HepG2 (cell line): ENCODE measurements around the gene CRISPLD2. TPM values are rescaled to one million over a fixed set of nuclear protein-coding genes. Genes with fewer than 3 reads are reported as not detected.
A peak's percentile ranks its signal among the peaks of the same experiment; 100 is the strongest.

ENCODE experiments used
- ATAC-seq: fragments of 200-7000 bp; cut with Tn5 transposase; 3 replicates; pipeline ENCODE4 v1.9.1; 2020; ENCODE audit warnings: mild to moderate bottlenecking, moderate library complexity
- BruUV-seq: library from RNA; stranded (reverse); fragments of 400-500 nt; replicated peaks from 2 replicates; lab custom pipeline; 2021; lab: Mats Ljungman, UMichigan
- CTCF ChIA-PET: fragments of 300-600 bp; formaldehyde crosslinking; extraction: SDS; loops from one replicate; lab custom pipeline; 2021; ENCODE audit warnings: low total read pairs, inconsistent platforms, low intra/inter-chr PET ratio; lab: Yijun Ruan, JAX
- POLR2A ChIA-PET: fragments of 350-600 bp; sonication (Branson Sonifier 250); formaldehyde crosslinking; loops from one replicate; lab custom pipeline; 2020; ENCODE audit warnings: antibody characterized with exemption, inconsistent platforms; lab: Yijun Ruan, JAX
- DNase-seq: peaks from one replicate; pipeline ENCODE4 v3.0.0-alpha.2; 2015; ENCODE audit warnings: low spot score
- FAIRE-seq: peaks from 3 replicates; lab custom pipeline; 2011; peaks lifted over from hg19 to GRCh38; lab: Jason Lieb, UNC
- H2AFZ ChIP-seq: one replicate; pipeline ENCODE4 v1.6.1; 2011; ENCODE audit warnings: low read length, inconsistent platforms
- H3K27ac ChIP-seq: fragments of 300-600 bp; 3 replicates; pipeline ENCODE4 v1.8.0; 2011; ENCODE audit warnings: mixed run types, mild to moderate bottlenecking, mixed read lengths, low read length, inconsistent platforms; ENCODE audit not compliant: insufficient read depth; ENCODE audit errors: extremely low read length
- H3K27me3 ChIP-seq, 2 experiments: fragments of 200-600 bp in 1 of 2; 2 replicates in 1 of 2; 3 replicates in 1 of 2; pipeline versions ENCODE4 v1.6.0 to v1.8.0; 2011; ENCODE audit warnings: low read length in 2 of 2, mild to moderate bottlenecking in 2 of 2, moderate library complexity in 2 of 2, inconsistent platforms in 1 of 2; ENCODE audit not compliant: insufficient read depth in 2 of 2, control insufficient read depth in 1 of 2
- H3K36me3 ChIP-seq, 2 experiments: fragments of 200-600 bp in 1 of 2; replicated peaks in 1 of 2; 2 replicates in 1 of 2; 3 replicates in 1 of 2; pipeline versions ENCODE4 v1.5.1 to v1.8.0; 2011; ENCODE audit warnings: low read length in 2 of 2, inconsistent platforms in 1 of 2; ENCODE audit not compliant: insufficient read depth in 2 of 2, control insufficient read depth in 1 of 2
- H3K4me1 ChIP-seq: 2 replicates; pipeline ENCODE4 v1.5.1; 2012; ENCODE audit warnings: low read length, inconsistent platforms; ENCODE audit not compliant: insufficient read depth
- H3K4me2 ChIP-seq: 2 replicates; pipeline ENCODE4 v1.6.0; 2011; ENCODE audit warnings: low read depth, low read length, inconsistent platforms
- H3K4me3 ChIP-seq, 3 experiments: fragments of 200-600 bp in 1 of 3; sonication (generic), shearing (Covaris generic) in 1 of 3; replicated peaks in 1 of 3; 2 replicates each; pipeline ENCODE4 v1.5.1; 2011 to 2016; ENCODE audit warnings: low read length in 3 of 3, inconsistent platforms in 2 of 3, low read depth in 2 of 3, mild to moderate bottlenecking in 2 of 3, control low read depth in 1 of 3, mixed read lengths in 1 of 3; ENCODE audit not compliant: insufficient read depth in 1 of 3
- H3K79me2 ChIP-seq: one replicate; pipeline ENCODE4 v1.6.1; 2011; ENCODE audit warnings: low read length, inconsistent platforms; ENCODE audit not compliant: insufficient read depth
- H3K9ac ChIP-seq: 2 replicates; pipeline ENCODE4 v1.6.0; 2011; ENCODE audit warnings: mild to moderate bottlenecking, low read depth, low read length, inconsistent platforms; ENCODE audit not compliant: insufficient read depth
- H3K9me3 ChIP-seq: 2 replicates; pipeline ENCODE4 v1.5.1; 2012; ENCODE audit warnings: mild to moderate bottlenecking, low read length
- H4K20me1 ChIP-seq: 2 replicates; pipeline ENCODE4 v1.6.0; 2011; ENCODE audit warnings: inconsistent platforms, mild to moderate bottlenecking, low read length, moderate library complexity; ENCODE audit not compliant: insufficient read depth
- CEBPG ChIP-seq: IDR thresholded peaks from 2 replicates; pipeline ENCODE4 v1.6.1; 2016
- ELF1 ChIP-seq: sonication (generic); formaldehyde crosslinking; IDR thresholded peaks from 2 replicates; pipeline ENCODE4 v1.4.0; 2020; ENCODE audit warnings: missing genetic modification reagents
- ETV5 ChIP-seq: IDR thresholded peaks from 2 replicates; pipeline ENCODE4 v1.6.1; 2018; ENCODE audit warnings: missing biosample characterization, missing genetic modification reagents, inconsistent platforms, borderline replicate concordance
- FOXC1 ChIP-seq: sonication (generic); formaldehyde crosslinking; IDR thresholded peaks from 2 replicates; pipeline ENCODE4 v1.8.0; 2022; ENCODE audit warnings: mild to moderate bottlenecking, missing genetic modification reagents, borderline replicate concordance
- HNF4A ChIP-seq: sonication (generic); formaldehyde crosslinking; IDR thresholded peaks from 2 replicates; pipeline ENCODE4 v1.4.0; 2020; ENCODE audit warnings: missing genetic modification reagents
- HNF4G ChIP-seq, 2 experiments: sonication (generic) in 1 of 2; formaldehyde crosslinking in 1 of 2; IDR thresholded peaks; 2 replicates each; pipeline versions ENCODE4 v1.4.0 to v1.6.1; 2011 to 2020; ENCODE audit warnings: borderline replicate concordance in 2 of 2, low read depth in 2 of 2, mild to moderate bottlenecking in 2 of 2, low read length in 1 of 2, missing genetic modification reagents in 1 of 2, moderate library complexity in 1 of 2
- JUNB ChIP-seq: sonication (generic); formaldehyde crosslinking; IDR thresholded peaks from 2 replicates; pipeline ENCODE4 v1.8.0; 2022; ENCODE audit warnings: missing genetic modification reagents, mild to moderate bottlenecking, borderline replicate concordance
- SAP130 ChIP-seq: IDR thresholded peaks from 2 replicates; pipeline ENCODE4 v1.6.1; 2016; ENCODE audit warnings: low read depth
- WIZ ChIP-seq: sonication (generic); formaldehyde crosslinking; IDR thresholded peaks from 2 replicates; pipeline ENCODE4 v1.5.1; 2020; ENCODE audit warnings: mild to moderate bottlenecking, missing genetic modification reagents
- ZNF343 ChIP-seq: sonication (generic); formaldehyde crosslinking; IDR thresholded peaks from 2 replicates; pipeline ENCODE4 v1.4.0; 2020; ENCODE audit warnings: mild to moderate bottlenecking, missing genetic modification reagents
- ZNF569 ChIP-seq: sonication (generic); formaldehyde crosslinking; IDR thresholded peaks from 2 replicates; pipeline ENCODE4 v1.5.0; 2020; ENCODE audit warnings: mild to moderate bottlenecking, missing genetic modification reagents, moderate library complexity, borderline replicate concordance
- ZNF614 ChIP-seq: IDR thresholded peaks from 2 replicates; pipeline ENCODE4 v1.6.1; 2018; ENCODE audit warnings: missing biosample characterization, missing genetic modification reagents, inconsistent platforms, borderline replicate concordance
- ZSCAN25 ChIP-seq: sonication (generic); formaldehyde crosslinking; IDR thresholded peaks from 2 replicates; pipeline ENCODE4 v1.8.0; 2022; ENCODE audit warnings: mild to moderate bottlenecking, missing genetic modification reagents
- WGBS: methylation state at CpG from one replicate; pipeline ENCODE4 v1.1.6; 2017; ENCODE audit warnings: low lambda C conversion rate; 5-methylcytosine and 5-hydroxymethylcytosine counted together
- in situ Hi-C: cut with HindIII; loops from 2 replicates; pipeline ENCODE4 v1.10.0; 2017; ENCODE audit warnings: low pct_unique_long_range_greater_than_20kb; ENCODE audit not compliant: extremely low pct_ligation_motif_present
- intact Hi-C: fragments of 100-400 bp; cut with micrococcal nuclease; formaldehyde crosslinking; loops from one replicate; pipeline ENCODE4 v1.10.0; 2022; ENCODE audit not compliant: unreplicated experiment
- polyA plus RNA-seq, 8 experiments: library from polyadenylated mRNA; depleted of rRNA in 3 of 8; stranded (reverse) in 7 of 8; unstranded in 1 of 8; fragments of >200 nt; fragmentation: Illumina TruSeq in 4 of 8; extraction: Trizol in 4 of 8; gene quantifications; 2 replicates each; pipeline versions ENCODE4 v1.2.1 to v1.2.3, GENCODE V29; 2011 to 2016; ENCODE audit warnings: low read depth in 4 of 8, missing spikeins in 1 of 8, mixed read lengths in 1 of 8; ENCODE audit not compliant: insufficient read depth in 1 of 8
- total RNA-seq, 5 experiments: library from RNA; depleted of rRNA; stranded (reverse); fragments of >200 nt; fragmentation: Illumina TruSeq; extraction: Trizol; gene quantifications; 2 replicates each; pipeline ENCODE4 v1.2.3, GENCODE V29; 2016; ENCODE audit warnings: low read depth in 1 of 5

Gene CRISPLD2
- total and polyA plus RNA-seq, 2 of the 13 experiments (the other 11 are each of a cell fraction or from before 2014, with no cell fraction given) = 0.04 to 0.31 TPM

- Histone ChIP-seq H3K9ac (no peak overlapping the region), H3K27ac (no peak overlapping the region), H3K79me2 (no peaks in the 10 kb centered on the region), H2AFZ (no peak overlapping the region), H3K4me3 (no peak overlapping the region), H3K27me3 (peaks cover 7 to 16% of the 10 kb centered on the region in 2 experiments; a peak in 3 of 5 replicates), H3K4me2 (peak overlapping the region; percentile 13; the same call in 1 of the 2 replicates), H3K4me1 (peaks cover 11% of the 10 kb centered on the region), H3K36me3 (no peaks in the 10 kb centered on the region), H4K20me1 (no peaks in the 10 kb centered on the region), H3K9me3 (no peaks in the 10 kb centered on the region)
- FAIRE-seq (peak; percentile 87), DNase-seq (peak; percentile 50), ATAC-seq (peak; percentile 72)
- in situ Hi-C loops = no loop called here
- TF ChIP-seq ETV5 = 0 out of 2 replicates have a peak, but pooled peaks have one; percentile 17
- TF ChIP-seq WIZ = peak; percentile 11; the same call in 1 of the 2 replicates
- TF ChIP-seq ZNF614 (CRISPR knock-in tag) = peak; percentile 100
- 0 out of 2 replicates have a peak, but pooled peaks have one; percentile 84 for TF ChIP-seq ZNF343
- TF ChIP-seq HNF4A (CRISPR knock-in tag) = peak; percentile 67
- TF ChIP-seq SAP130 (CRISPR knock-in tag) = 0 out of 2 replicates have a peak, but pooled peaks have one; percentile 14
- TF ChIP-seq ELF1 = 0 out of 2 replicates have a peak, but pooled peaks have one; percentile 45
- TF ChIP-seq CEBPG = peak; percentile 47; the same call in 1 of the 2 replicates
- TF ChIP-seq FOXC1 (CRISPR knock-in tag) = no peak
- 0 out of 2 replicates have a peak, but pooled peaks have one; percentile 23 for TF ChIP-seq ZSCAN25 (CRISPR knock-in tag)
- no peak for TF ChIP-seq ZNF569 (CRISPR knock-in tag)
- TF ChIP-seq HNF4G (IDR thresholded peaks at IDR 0.05; ENCODE audit: borderline replicate concordance, low read depth, low read length) = peak; percentile 56; the same call in 1 of the 2 replicates
- no peak for TF ChIP-seq HNF4G (CRISPR knock-in tag; IDR thresholded peaks at IDR 0.05; ENCODE audit: borderline replicate concordance, low read depth)
- TF ChIP-seq JUNB = no peak
- intact Hi-C loops = no loop called here
- WGBS = 2% methylated on average over 11 of the region's 12 CpGs
- no TSS peak for BruUV-seq
- POLR2A ChIA-PET = no interaction called here
- CTCF ChIA-PET = no interaction called here
Measured at GRCh38 chr16:84893849-84894599, 74.2 kb downstream of the CRISPLD2 start.
